ENCODE data around the gene RIT1.

DNA sequence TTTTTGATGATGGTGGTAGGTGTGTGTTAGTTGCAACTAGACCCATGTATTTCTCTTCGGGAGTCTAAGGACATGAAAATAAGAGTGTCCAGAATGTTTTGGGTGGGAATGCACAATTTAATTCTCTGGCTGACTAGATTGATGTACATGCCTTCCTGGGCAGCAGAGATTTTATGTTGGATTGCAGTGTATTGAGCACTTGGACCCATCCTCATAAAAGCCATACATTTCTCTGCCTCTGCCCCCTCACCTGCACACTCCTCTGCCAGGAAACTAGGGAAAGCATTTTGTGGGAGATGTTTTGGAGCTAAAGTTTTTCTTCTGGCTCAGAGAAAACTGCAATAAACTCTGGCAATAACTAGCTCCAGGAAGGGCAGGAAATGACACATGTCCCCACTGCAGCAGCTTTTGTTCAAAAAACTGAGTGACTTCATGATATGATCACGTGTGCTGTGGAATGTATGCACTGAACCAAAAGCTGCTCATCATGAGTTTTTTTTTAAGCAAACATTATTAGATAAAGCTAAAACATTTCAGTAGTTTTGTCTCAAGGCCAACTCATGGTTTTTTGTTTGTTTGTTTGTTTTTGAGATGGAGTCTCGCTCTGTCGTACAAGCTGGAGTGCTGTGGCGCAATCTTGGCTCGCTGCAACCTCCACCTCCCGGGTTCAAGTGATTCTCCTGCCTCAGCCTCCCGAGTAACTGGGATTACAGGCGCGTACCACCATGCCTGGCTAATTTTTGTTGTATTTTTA is 17.6 kb downstream of the RIT1 start:
- TF ChIP-seq, protein P1, sequence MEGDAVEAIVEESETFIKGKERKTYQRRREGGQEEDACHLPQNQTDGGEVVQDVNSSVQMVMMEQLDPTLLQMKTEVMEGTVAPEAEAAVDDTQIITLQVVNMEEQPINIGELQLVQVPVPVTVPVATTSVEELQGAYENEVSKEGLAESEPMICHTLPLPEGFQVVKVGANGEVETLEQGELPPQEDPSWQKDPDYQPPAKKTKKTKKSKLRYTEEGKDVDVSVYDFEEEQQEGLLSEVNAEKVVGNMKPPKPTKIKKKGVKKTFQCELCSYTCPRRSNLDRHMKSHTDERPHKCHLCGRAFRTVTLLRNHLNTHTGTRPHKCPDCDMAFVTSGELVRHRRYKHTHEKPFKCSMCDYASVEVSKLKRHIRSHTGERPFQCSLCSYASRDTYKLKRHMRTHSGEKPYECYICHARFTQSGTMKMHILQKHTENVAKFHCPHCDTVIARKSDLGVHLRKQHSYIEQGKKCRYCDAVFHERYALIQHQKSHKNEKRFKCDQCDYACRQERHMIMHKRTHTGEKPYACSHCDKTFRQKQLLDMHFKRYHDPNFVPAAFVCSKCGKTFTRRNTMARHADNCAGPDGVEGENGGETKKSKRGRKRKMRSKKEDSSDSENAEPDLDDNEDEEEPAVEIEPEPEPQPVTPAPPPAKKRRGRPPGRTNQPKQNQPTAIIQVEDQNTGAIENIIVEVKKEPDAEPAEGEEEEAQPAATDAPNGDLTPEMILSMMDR (conservative IDR thresholded peaks at IDR 0.05): no peak
- TF ChIP-seq EZH2 (IDR thresholded peaks at IDR 0.05; ENCODE audit: low read depth): no peak

Measured in PC-9 (cell line).